Kidney tubule cell (primary cell): ENCODE results near the gene SPECC1.
A peak's percentile ranks its signal among the peaks of the same experiment; 100 is the strongest.

Experiments used
- DNase-seq: peaks from one replicate; pipeline ENCODE4 v3.0.0-alpha.2; 2018; ENCODE audit warnings: low spot score

SPECC1 gene

GRCh38 chr17:20273741-20274500, 264.8 kb downstream of the SPECC1 start:
- no peak for DNase-seq

GRCh38 chr17:20275653-20276052, 266.5 kb downstream of the SPECC1 start:
- no peak for DNase-seq

- DNase-seq: no peak
Observed at GRCh38 chr17:20276421-20276820, 267.3 kb downstream of the SPECC1 start.

GRCh38 chr17:20278805-20279204, 269.6 kb downstream of the SPECC1 start:
- peak; percentile 35 for DNase-seq

- no peak for DNase-seq
Observed at GRCh38 chr17:20279631-20280030, 270.5 kb downstream of the SPECC1 start.

- DNase-seq: no peak
Observed at GRCh38 chr17:20280051-20280450, 270.9 kb downstream of the SPECC1 start.

GRCh38 chr17:20280851-20281250, 271.7 kb downstream of the SPECC1 start:
- DNase-seq: no peak

GRCh38 chr17:20281860-20282259, 272.7 kb downstream of the SPECC1 start:
- DNase-seq: no peak

GRCh38 chr17:20282526-20283308, 273.6 kb downstream of the SPECC1 start:
- DNase-seq: no peak

- peak; percentile 43 for DNase-seq
Observed at GRCh38 chr17:20284022-20284421, 274.9 kb downstream of the SPECC1 start.

- DNase-seq: no peak
Observed at GRCh38 chr17:20284570-20285295, 275.6 kb downstream of the SPECC1 start.

- no peak for DNase-seq
Observed at GRCh38 chr17:20289984-20290383, 280.8 kb downstream of the SPECC1 start.

- DNase-seq: no peak
Observed at GRCh38 chr17:20291853-20292252, 282.7 kb downstream of the SPECC1 start.

GRCh38 chr17:20293501-20293900, 284.3 kb downstream of the SPECC1 start:
- DNase-seq: no peak

- DNase-seq: no peak
Observed at GRCh38 chr17:20294120-20294519, 285.0 kb downstream of the SPECC1 start.

- no peak for DNase-seq
Observed at GRCh38 chr17:20299013-20299412, 289.9 kb downstream of the SPECC1 start.

GRCh38 chr17:20300436-20300934, 291.3 kb downstream of the SPECC1 start:
- peak; percentile 25 for DNase-seq

GRCh38 chr17:20302246-20302917, 293.2 kb downstream of the SPECC1 start:
- no peak for DNase-seq

GRCh38 chr17:20304961-20305360, 295.8 kb downstream of the SPECC1 start:
- DNase-seq: no peak

GRCh38 chr17:20306924-20307323, 297.8 kb downstream of the SPECC1 start:
- DNase-seq: no peak

GRCh38 chr17:20307326-20307910, 298.3 kb downstream of the SPECC1 start:
- DNase-seq: no peak

- DNase-seq: no peak
Observed at GRCh38 chr17:20310481-20310880, 301.3 kb downstream of the SPECC1 start.
